ENCODE data around the gene CASP9.

DNA sequence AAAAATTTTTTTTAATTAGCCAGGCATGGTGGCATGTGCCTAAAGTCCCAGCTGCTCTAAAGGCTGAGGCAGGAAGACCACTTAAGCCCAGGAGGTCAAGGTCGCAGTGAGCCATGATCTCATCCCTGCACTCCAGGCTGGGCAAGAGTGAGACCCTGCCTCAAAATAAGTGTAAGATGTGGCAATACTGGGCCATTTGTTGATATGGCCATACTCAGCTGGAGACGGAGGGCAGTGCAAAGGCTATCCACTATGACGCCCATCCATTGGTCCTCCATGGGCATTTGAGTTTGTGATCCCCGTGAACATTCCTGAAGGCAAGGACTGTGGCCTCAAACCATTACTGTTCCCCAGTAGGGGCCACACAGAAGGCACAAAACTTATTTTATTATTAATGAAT is 1.5 kb downstream of the CASP9 start:
- TF ChIP-seq, protein P1, sequence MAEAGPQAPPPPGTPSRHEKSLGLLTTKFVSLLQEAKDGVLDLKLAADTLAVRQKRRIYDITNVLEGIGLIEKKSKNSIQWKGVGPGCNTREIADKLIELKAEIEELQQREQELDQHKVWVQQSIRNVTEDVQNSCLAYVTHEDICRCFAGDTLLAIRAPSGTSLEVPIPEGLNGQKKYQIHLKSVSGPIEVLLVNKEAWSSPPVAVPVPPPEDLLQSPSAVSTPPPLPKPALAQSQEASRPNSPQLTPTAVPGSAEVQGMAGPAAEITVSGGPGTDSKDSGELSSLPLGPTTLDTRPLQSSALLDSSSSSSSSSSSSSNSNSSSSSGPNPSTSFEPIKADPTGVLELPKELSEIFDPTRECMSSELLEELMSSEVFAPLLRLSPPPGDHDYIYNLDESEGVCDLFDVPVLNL (CRISPR knock-in tag; IDR thresholded peaks at IDR 0.05; ENCODE audit: borderline replicate concordance, low read depth) = no peak
- no peak for TF ChIP-seq TEAD1 (CRISPR knock-in tag; IDR thresholded peaks at IDR 0.05)
- TF ChIP-seq, protein P2, sequence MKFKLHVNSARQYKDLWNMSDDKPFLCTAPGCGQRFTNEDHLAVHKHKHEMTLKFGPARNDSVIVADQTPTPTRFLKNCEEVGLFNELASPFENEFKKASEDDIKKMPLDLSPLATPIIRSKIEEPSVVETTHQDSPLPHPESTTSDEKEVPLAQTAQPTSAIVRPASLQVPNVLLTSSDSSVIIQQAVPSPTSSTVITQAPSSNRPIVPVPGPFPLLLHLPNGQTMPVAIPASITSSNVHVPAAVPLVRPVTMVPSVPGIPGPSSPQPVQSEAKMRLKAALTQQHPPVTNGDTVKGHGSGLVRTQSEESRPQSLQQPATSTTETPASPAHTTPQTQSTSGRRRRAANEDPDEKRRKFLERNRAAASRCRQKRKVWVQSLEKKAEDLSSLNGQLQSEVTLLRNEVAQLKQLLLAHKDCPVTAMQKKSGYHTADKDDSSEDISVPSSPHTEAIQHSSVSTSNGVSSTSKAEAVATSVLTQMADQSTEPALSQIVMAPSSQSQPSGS (CRISPR knock-in tag; IDR thresholded peaks at IDR 0.05; ENCODE audit: borderline replicate concordance, low read depth) = no peak
